A549 (cell line): ENCODE results near the gene NIT1. TPM values are rescaled to one million over a fixed set of nuclear protein-coding genes. Genes with fewer than 3 reads are reported as not detected.

Experiments used
- ATAC-seq, 2 experiments: fragments of 200-7000 bp in 1 of 2; fragments of >200 bp in 1 of 2; cut with Nextera tagmentation in 1 of 2; cut with Tn5 transposase in 1 of 2; 3 replicates each; pipeline versions ENCODE4 v1.8.0 to v1.9.1; 2018 to 2020; ENCODE audit warnings: mild to moderate bottlenecking in 1 of 2, moderate library complexity in 1 of 2
- CTCF ChIA-PET: fragments of 300-600 bp; sonication (Branson Sonifier 250); formaldehyde crosslinking; extraction: SDS; loops from one replicate; lab custom pipeline; 2021; ENCODE audit warnings: antibody characterized with exemption, inconsistent platforms; lab: Yijun Ruan, JAX
- POLR2A ChIA-PET: fragments of 350-600 bp; formaldehyde crosslinking; extraction: SDS; loops from one replicate; lab custom pipeline; 2021; ENCODE audit warnings: antibody characterized with exemption, inconsistent platforms; lab: Yijun Ruan, JAX
- DNase-seq, 2 experiments: peaks; one replicate each; pipeline versions ENCODE4 v3.0.0 to v3.0.0-alpha.2; 2011 to 2016; ENCODE audit warnings: low read depth in 1 of 2, low spot score in 1 of 2
- FAIRE-seq: peaks from 2 replicates; lab custom pipeline; 2011; peaks lifted over from hg19 to GRCh38; lab: Jason Lieb, UNC
- H3K27ac ChIP-seq, 2 experiments: fragments of >200 bp; sonication (Bioruptor Twin); formaldehyde crosslinking; 3 replicates each; pipeline ENCODE4 v1.5.1; 2016 to 2017
- H3K4me1 ChIP-seq: fragments of >200 bp; sonication (Bioruptor Twin); formaldehyde crosslinking; 3 replicates; pipeline ENCODE4 v1.6.1; 2016
- H3K4me2 ChIP-seq: fragments of >200 bp; sonication (Bioruptor Twin); formaldehyde crosslinking; 3 replicates; pipeline ENCODE4 v1.6.1; 2016
- H3K4me3 ChIP-seq: fragments of >200 bp; sonication (Bioruptor Twin); formaldehyde crosslinking; 3 replicates; pipeline ENCODE4 v1.5.1; 2016
- H3K9me3 ChIP-seq: fragments of >200 bp; sonication (Bioruptor Twin); formaldehyde crosslinking; 3 replicates; pipeline ENCODE4 v1.6.1; 2016
- BHLHE40 ChIP-seq: IDR thresholded peaks from 2 replicates; pipeline ENCODE4 v1.6.1; 2012; ENCODE audit warnings: low read depth, low read length, inconsistent platforms
- CBX2 ChIP-seq: fragments of 200-600 bp; sonication (generic); IDR thresholded peaks from 2 replicates; pipeline ENCODE4 v1.6.1; 2016; ENCODE audit warnings: low read depth, mild to moderate bottlenecking, borderline replicate concordance
- EHMT2 ChIP-seq: fragments of 200-600 bp; sonication (generic); IDR thresholded peaks from 2 replicates; pipeline ENCODE4 v1.6.1; 2016; ENCODE audit warnings: antibody characterized with exemption, low read depth, mild to moderate bottlenecking, moderate library complexity
- ESRRA ChIP-seq: fragments of 150-350 bp; IDR thresholded peaks from 2 replicates; pipeline ENCODE4 v1.6.1; 2014; ENCODE audit warnings: mild to moderate bottlenecking, low read length, borderline replicate concordance
- FOSL2 ChIP-seq, 2 experiments: fragments of 450-650 bp in 1 of 2; fragments of >200 bp in 1 of 2; sonication (Bioruptor Twin) in 1 of 2; formaldehyde crosslinking; IDR thresholded peaks; 2 replicates each; pipeline versions ENCODE4 v1.5.0 to v1.6.1; 2016 to 2020; ENCODE audit warnings: mild to moderate bottlenecking in 1 of 2, moderate library complexity in 1 of 2
- HDAC2 ChIP-seq: fragments of 200-600 bp; sonication (generic); IDR thresholded peaks from 2 replicates; pipeline ENCODE4 v1.6.1; 2016
- JUN ChIP-seq, 2 experiments: fragments of >200 bp; sonication (Bioruptor Twin); formaldehyde crosslinking; IDR thresholded peaks; 2 replicates in 1 of 2; 3 replicates in 1 of 2; pipeline ENCODE4 v1.6.1; 2016 to 2017
- KDM1A ChIP-seq: fragments of 200-600 bp; sonication (generic); IDR thresholded peaks from 2 replicates; pipeline ENCODE4 v1.6.1; 2016; ENCODE audit warnings: low read depth, mild to moderate bottlenecking
- KDM5A ChIP-seq: fragments of 200-600 bp; sonication (generic); IDR thresholded peaks from 2 replicates; pipeline ENCODE4 v1.6.1; 2016; ENCODE audit warnings: antibody characterized with exemption, mild to moderate bottlenecking
- NFE2L2 ChIP-seq: fragments of 150-350 bp; conservative IDR thresholded peaks from 2 replicates; pipeline ENCODE4 v1.6.1; 2014; ENCODE audit warnings: low read length
- NPAS2 ChIP-seq: fragments of 250-450 bp; sonication (Bioruptor Pico); IDR thresholded peaks from 2 replicates; pipeline ENCODE4 v1.8.0; 2022; ENCODE audit warnings: mild to moderate bottlenecking, moderate library complexity, borderline replicate concordance
- POLR2AphosphoS2 ChIP-seq: conservative IDR thresholded peaks from 2 replicates; pipeline ENCODE4 v1.6.1; 2012; ENCODE audit warnings: low read length, improper control_type of control experiment, inconsistent platforms
- TP53 ChIP-seq: fragments of 250-450 bp; sonication (Bioruptor Pico); IDR thresholded peaks from 2 replicates; pipeline ENCODE4 v1.5.0; 2021; ENCODE audit warnings: mild to moderate bottlenecking, moderate library complexity
- ZFP36 ChIP-seq: fragments of 450-650 bp; IDR thresholded peaks from 2 replicates; pipeline ENCODE4 v1.6.1; 2014; ENCODE audit warnings: borderline replicate concordance; ENCODE audit not compliant: partially characterized antibody
- ZNF302 ChIP-seq: fragments of 250-450 bp; sonication (Bioruptor Pico); IDR thresholded peaks from 2 replicates; pipeline ENCODE4 v1.9.0; 2021; ENCODE audit warnings: inconsistent platforms, mild to moderate bottlenecking, moderate library complexity
- WGBS: methylation state at CpG from one replicate; pipeline ENCODE4 v1.1.6; 2017; ENCODE audit errors: missing lambda C conversion rate; 5-methylcytosine and 5-hydroxymethylcytosine counted together
- polyA plus RNA-seq, 4 experiments: library from polyadenylated mRNA; depleted of rRNA in 3 of 4; stranded (reverse); fragments of >200 nt; fragmentation: RNase III in 1 of 4; extraction: RNeasy Plus Mini Kit Qiagen cat#74134 plus additional on column Dnase treatment in 1 of 4; gene quantifications; 2 replicates in 3 of 4; 3 replicates in 1 of 4; pipeline ENCODE4 v1.2.3, GENCODE V29; 2011 to 2017
- TF ChIP-seq, protein P1 (sequence below): IDR thresholded peaks from 2 replicates; pipeline ENCODE4 v1.6.1; 2012
- TF ChIP-seq, protein P2 (sequence below): fragments of >200 bp; sonication (Bioruptor Twin); formaldehyde crosslinking; IDR thresholded peaks from 3 replicates; pipeline ENCODE4 v1.6.1; 2016
- TF ChIP-seq, protein P3 (sequence below): IDR thresholded peaks from 2 replicates; pipeline ENCODE4 v1.6.1; 2012
- TF ChIP-seq, protein P4 (sequence below): fragments of 450-650 bp; IDR thresholded peaks from 2 replicates; pipeline ENCODE4 v1.6.1; 2014; ENCODE audit warnings: antibody characterized with exemption

NIT1 gene
- polyA plus RNA-seq, 2 of the 4 experiments (the other 2 are of a cell fraction), result 29.9 to 44.5 TPM

DNA sequence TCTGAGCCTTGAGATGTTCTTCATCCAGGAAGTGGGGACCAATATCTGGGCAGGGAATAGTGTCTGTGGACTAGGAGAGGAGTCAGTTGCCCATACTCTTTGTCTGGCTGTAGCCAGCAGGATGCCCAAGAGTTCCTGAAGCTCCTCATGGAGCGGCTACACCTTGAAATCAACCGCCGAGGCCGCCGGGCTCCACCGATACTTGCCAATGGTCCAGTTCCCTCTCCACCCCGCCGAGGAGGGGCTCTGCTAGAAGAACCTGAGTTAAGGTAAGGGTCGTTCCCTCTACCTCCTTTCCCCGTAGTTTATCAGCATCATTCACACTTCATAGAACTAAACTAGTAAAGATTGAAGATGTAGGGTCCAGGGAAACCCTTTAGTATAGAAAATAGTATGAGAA lies 44.9 kb downstream of the NIT1 start:
- DNase-seq, result no peak
- H3K4me3 ChIP-seq, result no peak overlapping the region
- H3K4me2 ChIP-seq, result no peak overlapping the region
- H3K27ac ChIP-seq, result no peak overlapping the region
- POLR2A ChIA-PET, result no interaction called here
- CTCF ChIA-PET, result no interaction called here
- no peak for ATAC-seq
- TF ChIP-seq CBX2 (no peak), ESRRA (no peak), KDM5A (no peak)
- FAIRE-seq, result no peak
- WGBS, result 97% methylated on average over 10 of the region's 10 CpGs
- H3K9me3 ChIP-seq, result no peaks in the 10 kb centered on the region
- peaks cover 26% of the 10 kb centered on the region for H3K4me1 ChIP-seq

DNA sequence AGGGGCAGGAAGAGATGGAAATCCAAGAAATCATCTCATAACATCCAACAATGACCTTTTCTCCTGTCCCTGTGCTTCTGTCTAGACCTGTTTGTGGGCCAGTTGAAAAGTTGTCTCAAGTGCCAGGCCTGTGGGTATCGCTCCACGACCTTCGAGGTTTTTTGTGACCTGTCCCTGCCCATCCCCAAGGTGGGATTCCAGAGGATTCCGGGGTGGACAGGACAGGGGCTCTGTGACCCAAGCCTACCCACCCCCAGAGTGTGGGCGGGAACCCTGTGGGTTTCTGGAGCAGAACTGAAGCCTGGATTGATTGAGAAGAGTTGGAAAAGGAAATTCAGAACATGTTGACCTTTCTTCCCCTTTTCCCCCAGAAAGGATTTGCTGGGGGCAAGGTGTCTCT lies 45.9 kb downstream of the NIT1 start:
- DNase-seq, result no peak
- H3K4me2 ChIP-seq, result no peak overlapping the region
- CTCF ChIA-PET, result interaction anchor here (3.6 to 5.3 kb wide), 2 partner anchors 9 to 219 kb away, joined by 28 to 59 read pairs; partner anchors contain the start of gene UFC1
- ATAC-seq, result no peak
- POLR2A ChIA-PET, result no interaction called here
- H3K4me1 ChIP-seq, result peaks cover 23% of the 10 kb centered on the region
- FAIRE-seq, result no peak
- H3K27ac ChIP-seq, result no peak overlapping the region
- WGBS, result 98% methylated on average over 5 of the region's 5 CpGs
- TF ChIP-seq NPAS2 (CRISPR knock-in tag) (no peak), ZNF302 (CRISPR knock-in tag) (no peak), NFE2L2 (no peak), HDAC2 (no peak), ZFP36 (no peak)
- no peaks in the 10 kb centered on the region for H3K9me3 ChIP-seq
- no peak overlapping the region for H3K4me3 ChIP-seq

DNA sequence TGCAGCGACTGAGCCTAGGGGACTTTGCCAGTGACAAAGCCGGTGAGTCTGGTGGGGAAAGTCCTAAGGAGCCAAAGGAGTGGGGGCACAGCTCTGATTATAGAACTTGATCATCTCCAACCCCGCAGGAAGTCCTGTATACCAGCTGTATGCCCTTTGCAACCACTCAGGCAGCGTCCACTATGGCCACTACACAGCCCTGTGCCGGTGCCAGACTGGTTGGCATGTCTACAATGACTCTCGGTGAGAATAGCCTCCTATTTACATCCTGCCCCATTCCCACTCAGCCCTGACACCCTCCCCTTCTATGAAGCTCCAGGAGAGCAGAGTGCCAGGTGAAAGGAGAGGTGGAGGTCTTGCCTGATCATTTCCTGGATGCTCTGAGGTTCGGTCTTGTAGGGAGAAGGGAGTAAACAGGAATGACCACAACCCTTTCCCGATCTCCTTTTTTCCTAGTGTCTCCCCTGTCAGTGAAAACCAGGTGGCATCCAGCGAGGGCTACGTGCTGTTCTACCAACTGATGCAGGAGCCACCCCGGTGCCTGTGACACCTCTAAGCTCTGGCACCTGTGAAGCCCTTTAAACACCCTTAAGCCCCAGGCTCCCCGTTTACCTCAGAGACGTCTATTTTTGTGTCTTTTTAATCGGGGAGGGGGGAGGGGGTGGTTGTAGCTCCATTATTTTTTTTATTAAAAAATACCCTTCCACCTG lies 47.2 kb downstream of the NIT1 start:
- Histone ChIP-seq H3K4me3 (peak overlapping the region; percentile 62), H3K4me1 (peaks cover 20% of the 10 kb centered on the region), H3K27ac (peak overlapping the region in 1 of 2 experiments; percentile 73; a peak in 4 of 6 replicates), H3K4me2 (peak overlapping the region; percentile 99), H3K9me3 (no peaks in the 10 kb centered on the region)
- ChIA-PET POLR2A (interaction anchor here (0.6 to 2.8 kb wide), 8 partner anchors 7 to 119 kb away, joined by 3 to 25 read pairs (median 6); partner anchors contain the start of genes B4GALT3, NDUFS2, UFC1 and USF1), CTCF (interaction anchor here (0.6 to 5.5 kb wide), 18 partner anchors 10 to 222 kb away, joined by 3 to 59 read pairs (median 7); partner anchors contain the start of genes DEDD, NECTIN4 and UFC1)
- 61% methylated on average over 14 of the region's 14 CpGs for WGBS
- ATAC-seq (no peak), DNase-seq (no peak), FAIRE-seq (no peak)
- no peak for TF ChIP-seq HDAC2
- no peak for TF ChIP-seq KDM1A
- no peak for TF ChIP-seq EHMT2
- TF ChIP-seq, protein P1, sequence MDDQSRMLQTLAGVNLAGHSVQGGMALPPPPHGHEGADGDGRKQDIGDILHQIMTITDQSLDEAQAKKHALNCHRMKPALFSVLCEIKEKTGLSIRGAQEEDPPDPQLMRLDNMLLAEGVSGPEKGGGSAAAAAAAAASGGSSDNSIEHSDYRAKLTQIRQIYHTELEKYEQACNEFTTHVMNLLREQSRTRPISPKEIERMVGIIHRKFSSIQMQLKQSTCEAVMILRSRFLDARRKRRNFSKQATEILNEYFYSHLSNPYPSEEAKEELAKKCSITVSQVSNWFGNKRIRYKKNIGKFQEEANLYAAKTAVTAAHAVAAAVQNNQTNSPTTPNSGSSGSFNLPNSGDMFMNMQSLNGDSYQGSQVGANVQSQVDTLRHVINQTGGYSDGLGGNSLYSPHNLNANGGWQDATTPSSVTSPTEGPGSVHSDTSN, result no peak
- TF ChIP-seq, protein P2, sequence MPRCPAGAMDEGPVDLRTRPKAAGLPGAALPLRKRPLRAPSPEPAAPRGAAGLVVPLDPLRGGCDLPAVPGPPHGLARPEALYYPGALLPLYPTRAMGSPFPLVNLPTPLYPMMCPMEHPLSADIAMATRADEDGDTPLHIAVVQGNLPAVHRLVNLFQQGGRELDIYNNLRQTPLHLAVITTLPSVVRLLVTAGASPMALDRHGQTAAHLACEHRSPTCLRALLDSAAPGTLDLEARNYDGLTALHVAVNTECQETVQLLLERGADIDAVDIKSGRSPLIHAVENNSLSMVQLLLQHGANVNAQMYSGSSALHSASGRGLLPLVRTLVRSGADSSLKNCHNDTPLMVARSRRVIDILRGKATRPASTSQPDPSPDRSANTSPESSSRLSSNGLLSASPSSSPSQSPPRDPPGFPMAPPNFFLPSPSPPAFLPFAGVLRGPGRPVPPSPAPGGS, result no peak
- no peak for TF ChIP-seq FOSL2 (IDR thresholded peaks at IDR 0.05)
- TF ChIP-seq FOSL2 (CRISPR knock-in tag; IDR thresholded peaks at IDR 0.05), result no peak
- TF ChIP-seq, protein P3, sequence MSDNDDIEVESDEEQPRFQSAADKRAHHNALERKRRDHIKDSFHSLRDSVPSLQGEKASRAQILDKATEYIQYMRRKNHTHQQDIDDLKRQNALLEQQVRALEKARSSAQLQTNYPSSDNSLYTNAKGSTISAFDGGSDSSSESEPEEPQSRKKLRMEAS, result no peak
- TF ChIP-seq, protein P4, sequence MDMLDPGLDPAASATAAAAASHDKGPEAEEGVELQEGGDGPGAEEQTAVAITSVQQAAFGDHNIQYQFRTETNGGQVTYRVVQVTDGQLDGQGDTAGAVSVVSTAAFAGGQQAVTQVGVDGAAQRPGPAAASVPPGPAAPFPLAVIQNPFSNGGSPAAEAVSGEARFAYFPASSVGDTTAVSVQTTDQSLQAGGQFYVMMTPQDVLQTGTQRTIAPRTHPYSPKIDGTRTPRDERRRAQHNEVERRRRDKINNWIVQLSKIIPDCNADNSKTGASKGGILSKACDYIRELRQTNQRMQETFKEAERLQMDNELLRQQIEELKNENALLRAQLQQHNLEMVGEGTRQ, result no peak
- TF ChIP-seq JUN (IDR thresholded peaks at IDR 0.05), result no peak
- TF ChIP-seq TP53 (CRISPR knock-in tag), result no peak
- no peak for TF ChIP-seq KDM5A
- no peak for TF ChIP-seq ESRRA
- no peak for TF ChIP-seq BHLHE40
- TF ChIP-seq POLR2AphosphoS2, result no peak
